HG02678 (cell line): ENCODE measurements around the gene KDM4C.
"Not testable (repeated sequence)": the region's sequence is repeated elsewhere in the genome, so short reads cannot be mapped to it uniquely, and the experiment has no call there.

ENCODE experiments used
- ATAC-seq: cut with Tn5 transposase; IDR thresholded peaks from one replicate; pipeline ENCODE4 v1.9.1; 2021; ENCODE audit warnings: mild to moderate bottlenecking, moderate library complexity; ENCODE audit not compliant: unreplicated experiment

The KDM4C gene

DNA sequence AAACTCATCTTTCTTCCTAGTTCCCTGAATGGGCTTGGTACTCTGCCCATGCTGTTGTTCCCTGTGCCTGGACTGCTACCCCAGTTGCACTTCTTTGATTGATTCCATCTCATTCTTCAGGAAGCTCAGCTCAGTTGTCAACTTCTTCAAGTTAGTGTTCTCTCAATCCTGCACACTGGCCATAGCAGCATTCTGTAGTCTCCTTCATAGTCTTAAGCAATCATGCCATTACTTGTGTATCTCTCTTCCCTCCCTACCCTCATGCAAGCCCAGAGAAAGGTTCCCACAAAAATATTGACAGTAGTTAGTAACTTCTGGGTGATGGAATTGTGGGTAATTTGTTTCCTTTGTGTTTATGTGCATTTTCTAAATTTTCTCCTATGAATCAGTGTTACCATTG is 5.5 kb downstream of the KDM4C start:
- no peak for ATAC-seq

GRCh38 chr9:6764011-6764410 is 6.2 kb downstream of the KDM4C start:
- no peak for ATAC-seq

- no peak for ATAC-seq
Observed at GRCh38 chr9:6764523-6764922, 6.8 kb downstream of the KDM4C start.

DNA sequence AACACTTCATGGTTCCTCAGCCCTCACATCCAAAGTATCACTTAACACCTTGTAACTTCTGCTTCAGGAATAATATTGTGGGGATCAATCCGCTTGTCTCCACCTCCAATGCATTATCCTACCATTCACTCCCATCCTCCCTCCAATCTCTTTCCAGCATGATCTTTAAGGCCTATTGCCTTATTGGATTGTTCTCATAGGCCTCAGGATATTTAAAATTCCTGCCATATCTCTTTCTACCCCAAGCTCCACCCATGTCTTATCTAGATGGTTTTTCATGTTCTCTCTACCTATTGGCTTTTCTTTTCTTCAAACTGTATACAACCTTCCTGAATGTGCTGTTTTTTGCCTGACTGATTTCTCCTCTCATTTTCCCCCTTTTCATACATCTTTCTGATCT is 7.2 kb downstream of the KDM4C start:
- ATAC-seq: no peak

DNA sequence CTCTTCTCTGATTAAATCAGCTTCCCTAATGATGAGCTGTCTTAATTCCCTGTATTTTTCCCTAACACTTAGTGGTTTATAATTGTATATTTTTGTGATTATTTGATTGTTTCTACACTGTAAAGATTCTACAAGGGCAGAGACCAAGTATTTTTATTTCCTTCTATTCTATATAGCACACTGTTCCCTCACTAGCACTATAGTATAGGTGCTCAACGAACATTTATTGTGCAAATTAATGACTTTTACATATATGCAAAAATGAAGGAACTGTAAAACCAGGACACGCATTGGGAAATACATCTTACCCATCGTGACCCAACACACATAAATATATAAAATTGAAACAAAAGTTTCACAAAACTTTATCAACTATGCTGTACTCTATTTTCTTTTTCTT is 7.6 kb downstream of the KDM4C start:
- no peak for ATAC-seq

DNA sequence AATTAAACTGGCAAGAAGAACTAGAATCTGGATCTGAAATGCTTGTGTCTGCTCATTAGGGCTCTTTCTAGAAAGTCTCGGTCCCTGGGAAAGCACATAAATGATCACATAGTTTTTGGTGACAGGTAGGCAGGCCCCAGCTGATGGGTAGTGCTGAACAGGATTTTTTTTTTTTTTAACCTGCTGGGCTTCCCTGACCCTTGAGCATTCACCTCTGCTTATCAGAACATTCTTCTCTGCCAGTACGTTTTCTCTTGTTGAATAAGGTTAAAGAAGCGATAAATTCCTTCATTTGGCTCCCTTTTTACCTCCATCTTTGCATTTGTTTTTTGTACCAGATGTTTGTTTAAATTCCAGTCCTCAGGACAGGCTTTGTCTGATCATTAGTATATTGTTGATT is 8.8 kb downstream of the KDM4C start:
- ATAC-seq: no peak

DNA sequence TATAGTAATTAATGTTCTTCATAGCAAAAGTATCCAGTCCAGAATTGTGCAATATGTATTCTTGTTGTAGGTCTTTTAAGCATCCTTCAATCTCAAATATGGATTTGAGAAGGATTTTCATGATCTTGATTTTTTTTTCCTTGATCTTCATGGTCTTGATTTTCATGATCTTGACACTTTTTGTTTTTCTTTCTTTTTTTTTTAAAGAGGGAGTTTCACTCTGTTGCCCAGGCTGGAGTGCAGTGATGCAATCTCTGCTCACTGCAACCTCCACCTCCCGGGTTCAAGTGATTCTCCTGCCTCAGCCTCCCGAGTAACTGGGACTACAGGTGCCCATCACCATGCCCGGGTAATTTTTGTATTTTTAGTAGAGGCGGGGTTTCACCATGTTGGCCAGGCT is 10.8 kb downstream of the KDM4C start:
- not testable (repeated sequence) for ATAC-seq

DNA sequence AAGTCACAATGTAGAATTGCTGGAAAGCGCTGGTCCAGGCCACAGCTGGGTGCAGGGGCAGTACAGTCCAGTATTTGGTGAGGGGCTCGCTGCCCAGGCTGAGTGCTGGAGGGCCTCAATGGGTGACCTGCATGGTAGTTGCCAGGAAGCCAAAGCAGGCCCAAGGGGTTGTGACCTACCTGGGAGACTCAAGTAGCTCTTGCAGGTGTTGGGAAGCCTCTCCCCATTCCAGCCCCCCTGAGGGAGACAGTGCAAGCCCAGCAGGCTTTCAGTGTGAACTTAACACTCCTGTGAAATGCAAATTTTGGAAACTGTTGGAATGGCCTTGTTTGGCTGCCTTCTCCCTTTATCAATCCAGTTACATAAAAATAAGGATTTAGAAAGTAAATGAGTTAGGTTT is 13.9 kb downstream of the KDM4C start:
- ATAC-seq: no peak

DNA sequence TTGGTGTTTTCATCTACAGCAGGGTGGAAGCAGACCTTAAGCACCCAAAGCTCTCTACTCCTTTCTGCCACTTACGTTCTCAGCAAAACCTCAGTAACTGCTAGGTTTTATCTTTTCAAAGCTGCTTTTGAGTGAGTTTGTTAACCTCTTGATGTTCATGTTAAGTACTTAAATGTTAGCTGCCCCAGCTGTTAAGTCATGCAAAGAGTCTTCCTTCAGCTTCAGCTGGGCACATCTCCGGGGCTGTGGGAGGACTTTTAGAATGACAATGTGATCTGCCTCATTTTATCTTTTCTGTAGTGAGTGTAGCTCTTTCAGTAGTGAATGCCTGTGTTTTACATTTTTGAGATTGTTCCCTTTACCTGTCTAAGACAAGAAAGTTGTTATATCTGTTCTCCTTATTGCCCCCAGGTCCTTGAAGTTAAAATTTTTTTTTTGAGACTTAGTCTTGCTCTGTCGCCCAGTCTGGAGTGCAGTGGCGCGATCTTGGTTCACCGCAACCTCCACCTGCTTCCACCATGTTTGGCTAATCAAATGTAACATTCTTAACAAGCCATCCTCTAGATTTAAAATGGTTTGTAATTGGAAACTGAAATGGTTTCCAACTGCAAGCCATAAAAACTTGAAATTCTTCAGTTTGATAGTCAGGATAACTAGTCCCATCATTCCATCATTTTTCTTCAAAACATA is 19.6 kb downstream of the KDM4C start:
- peak; percentile 63 for ATAC-seq

- ATAC-seq: no peak
Observed at GRCh38 chr9:6779417-6780241, 21.9 kb downstream of the KDM4C start.

DNA sequence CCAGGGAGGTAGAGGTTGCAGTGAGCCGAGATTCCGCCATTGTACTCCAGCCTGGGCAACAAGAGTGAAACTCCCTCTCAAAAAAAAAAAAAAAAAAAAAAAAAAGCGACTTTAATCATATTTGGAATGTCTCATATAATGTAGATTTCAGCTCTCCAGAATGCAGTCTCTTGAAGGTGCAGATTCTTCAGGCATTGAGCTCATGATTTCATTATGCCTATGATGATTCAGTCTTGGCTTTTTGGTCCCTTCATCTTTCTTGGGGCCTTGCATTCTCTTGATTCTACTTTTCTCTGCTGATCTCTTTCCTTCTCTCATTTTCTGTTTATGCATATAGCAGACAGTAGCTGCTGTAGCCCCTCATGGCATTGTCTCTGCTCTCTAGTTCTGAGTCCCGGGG is 22.9 kb downstream of the KDM4C start:
- no peak for ATAC-seq

GRCh38 chr9:6781476-6781875 is 23.7 kb downstream of the KDM4C start:
- no peak for ATAC-seq

GRCh38 chr9:6782345-6782744 is 24.6 kb downstream of the KDM4C start:
- ATAC-seq: no peak

DNA sequence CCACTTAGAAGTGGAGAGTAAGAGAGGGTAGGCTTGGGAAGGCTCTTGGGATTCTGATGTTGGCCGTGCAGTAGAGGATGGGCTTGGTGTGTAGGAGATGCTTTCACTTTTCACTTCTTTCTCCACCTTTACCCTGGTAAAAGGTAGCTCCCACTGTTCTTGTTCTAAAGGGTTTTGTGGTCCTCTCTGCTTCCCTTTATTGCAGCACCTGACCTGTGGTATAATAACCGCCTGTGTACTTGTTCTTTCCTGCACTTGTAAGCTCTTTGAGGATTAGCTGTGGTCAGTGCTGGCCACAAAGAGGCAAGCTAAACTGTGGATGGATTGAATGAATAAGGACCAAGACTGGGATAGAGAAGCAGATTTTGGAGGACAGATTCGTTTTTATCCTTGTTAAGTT is 25.2 kb downstream of the KDM4C start:
- ATAC-seq: no peak

DNA sequence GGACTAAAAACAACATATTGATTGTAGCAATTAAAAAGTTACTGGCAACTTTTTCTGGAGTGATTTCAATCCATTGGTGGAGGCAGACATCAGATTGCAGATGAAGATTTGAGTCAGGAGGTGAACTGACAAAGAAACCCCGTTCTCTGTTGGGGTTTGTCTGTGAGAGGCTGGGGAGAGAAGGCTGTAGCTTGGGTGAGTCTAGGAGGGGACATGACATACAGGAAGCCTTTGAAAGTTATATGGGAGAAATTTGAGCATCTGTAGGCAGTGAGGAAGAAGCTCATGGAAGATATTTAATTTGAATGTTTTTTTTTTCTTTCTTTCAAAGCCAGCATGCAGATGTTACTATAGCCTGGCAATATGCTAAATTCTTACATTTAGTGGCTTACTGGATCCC is 26.0 kb downstream of the KDM4C start:
- ATAC-seq: no peak

GRCh38 chr9:6785682-6786081 is 27.9 kb downstream of the KDM4C start:
- ATAC-seq: no peak

DNA sequence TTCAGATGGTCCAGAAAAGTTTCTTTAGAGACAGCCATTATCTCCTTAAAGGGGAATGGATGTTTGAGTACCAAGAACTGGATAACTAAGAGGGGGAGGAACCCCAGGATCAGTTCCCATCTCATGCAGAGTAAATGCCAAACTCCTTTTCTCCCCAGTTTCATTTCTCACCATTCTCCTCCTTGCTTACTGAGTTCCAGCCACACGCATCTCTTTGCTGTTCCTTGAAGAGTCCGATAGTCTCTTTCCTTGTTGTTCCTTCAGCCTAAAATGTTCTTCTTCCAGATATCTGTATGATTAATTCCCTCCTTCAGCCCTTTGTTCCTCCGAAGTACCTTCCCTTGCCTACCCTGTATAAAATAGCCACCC is 30.0 kb downstream of the KDM4C start:
- ATAC-seq: no peak

DNA sequence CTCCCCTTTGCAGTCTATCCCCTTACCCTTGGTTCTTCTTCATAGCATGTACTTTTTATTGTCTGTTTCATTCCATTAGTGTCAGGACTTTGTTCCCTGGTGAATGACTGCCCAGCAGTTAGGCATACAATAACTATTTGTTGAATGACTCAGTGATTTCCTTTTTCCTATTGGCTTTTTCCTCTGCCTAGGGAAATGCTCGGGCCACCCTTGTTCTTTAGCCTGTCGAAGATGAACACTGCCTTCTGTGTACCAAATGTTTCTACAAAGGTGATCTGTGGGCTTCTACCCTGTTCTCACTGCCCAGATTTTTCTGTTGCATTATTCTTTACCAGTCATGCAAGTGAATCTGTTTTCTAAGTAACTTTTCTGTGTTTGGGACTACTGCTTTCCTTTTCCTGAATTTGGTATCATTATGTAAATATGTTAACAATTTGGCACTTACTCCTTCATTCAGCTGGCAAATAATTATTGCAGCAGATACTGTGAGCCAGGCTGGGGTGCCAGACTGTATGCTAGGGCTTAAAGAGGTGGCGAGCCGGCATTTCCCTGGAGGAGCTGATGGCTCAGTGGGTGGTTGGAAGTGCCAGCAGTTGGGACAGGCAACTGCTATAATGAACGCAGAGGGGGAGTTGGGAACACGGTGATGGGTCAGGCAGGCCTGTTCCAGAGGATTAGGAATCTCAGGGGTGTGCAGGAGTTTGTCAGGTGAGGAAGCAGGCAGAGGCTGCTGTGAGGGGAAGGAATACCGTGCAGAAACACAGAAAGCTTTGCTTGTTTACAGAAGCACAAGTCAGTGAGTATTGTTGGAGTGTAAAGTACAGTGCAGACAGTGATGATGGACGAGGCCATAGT is 30.6 kb downstream of the KDM4C start:
- ATAC-seq: no peak

GRCh38 chr9:6789017-6789338 is 31.2 kb downstream of the KDM4C start:
- ATAC-seq: not testable (repeated sequence)

DNA sequence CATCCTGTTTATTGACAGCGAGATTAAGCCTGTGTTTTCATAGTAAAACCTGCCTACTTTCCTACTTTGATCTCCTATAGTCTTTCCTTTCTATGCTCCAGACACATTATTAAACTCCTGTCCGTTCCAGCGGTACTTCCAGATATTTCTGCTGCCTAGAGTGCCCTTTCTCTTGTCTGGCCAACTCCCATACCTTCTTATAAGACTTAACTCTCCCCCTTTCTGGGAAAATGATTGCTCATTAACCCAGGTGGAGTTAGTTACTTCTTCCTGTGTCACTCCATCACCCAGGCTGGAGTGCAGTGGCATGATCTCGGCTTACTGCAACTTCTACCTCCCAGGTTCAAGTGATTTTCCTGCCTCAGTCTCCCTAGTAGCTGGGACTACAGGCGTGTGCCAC is 33.1 kb downstream of the KDM4C start:
- ATAC-seq: no peak

GRCh38 chr9:6793203-6793602 is 35.4 kb downstream of the KDM4C start:
- peak; percentile 49 for ATAC-seq

- no peak for ATAC-seq
Observed at GRCh38 chr9:6794936-6795335, 37.2 kb downstream of the KDM4C start.
